Measurements from ENCODE around the gene KCNN4.

The KCNN4 gene

DNA sequence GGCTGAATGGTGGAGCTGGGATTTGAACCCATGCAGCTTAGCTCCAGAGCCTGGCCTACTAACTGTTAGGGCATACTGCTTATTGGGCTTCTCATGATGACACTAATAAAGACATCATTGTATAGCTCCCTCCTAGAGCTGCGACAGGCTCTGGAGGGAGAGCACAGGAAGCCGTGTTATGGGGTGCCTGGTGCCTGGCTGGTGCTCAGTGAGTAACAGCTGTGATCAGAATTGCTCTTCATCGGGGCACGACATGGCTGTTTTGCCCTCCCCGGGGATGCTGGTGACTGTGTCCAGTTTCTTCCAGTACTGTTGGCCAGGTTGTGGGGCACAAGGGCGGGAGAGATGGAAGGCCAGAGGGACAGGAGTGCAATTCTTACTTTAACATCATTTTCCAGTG is 16.3 kb upstream of the KCNN4 start:
- Histone ChIP-seq H3F3A (ENCODE audit: insufficient read depth) (no peaks in the 10 kb centered on the region), H3K27ac (ENCODE audit: low read depth, low read length) (no peak overlapping the region), H3K4me2 (ENCODE audit: low read depth, low read length, poor library complexity, severe bottlenecking) (no peak overlapping the region), H3K9me2 (replicated peaks; ENCODE audit: insufficient read depth, low read length) (no peaks in the 10 kb centered on the region), H3K4me3 (ENCODE audit: insufficient read depth, low read length, poor library complexity, severe bottlenecking) (no peak overlapping the region), H3K9me3 (ENCODE audit: insufficient read depth, low read length) (no peaks in the 10 kb centered on the region), H3K27me3 (ENCODE audit: low read length) (no peaks in the 10 kb centered on the region), H2AFZ (ENCODE audit: low read depth, low read length, severe bottlenecking) (no peak overlapping the region), H3K36me3 (ENCODE audit: low read length) (no peaks in the 10 kb centered on the region), H3K9ac (ENCODE audit: low read length) (no peak overlapping the region), H3K79me2 (ENCODE audit: insufficient read depth, low read length) (no peaks in the 10 kb centered on the region), H4K20me1 (ENCODE audit: low read depth, low read length) (no peaks in the 10 kb centered on the region)
- TF ChIP-seq EZH2phosphoT487 (conservative IDR thresholded peaks at IDR 0.05; ENCODE audit: low read length) = no peak
- TF ChIP-seq, protein P1, sequence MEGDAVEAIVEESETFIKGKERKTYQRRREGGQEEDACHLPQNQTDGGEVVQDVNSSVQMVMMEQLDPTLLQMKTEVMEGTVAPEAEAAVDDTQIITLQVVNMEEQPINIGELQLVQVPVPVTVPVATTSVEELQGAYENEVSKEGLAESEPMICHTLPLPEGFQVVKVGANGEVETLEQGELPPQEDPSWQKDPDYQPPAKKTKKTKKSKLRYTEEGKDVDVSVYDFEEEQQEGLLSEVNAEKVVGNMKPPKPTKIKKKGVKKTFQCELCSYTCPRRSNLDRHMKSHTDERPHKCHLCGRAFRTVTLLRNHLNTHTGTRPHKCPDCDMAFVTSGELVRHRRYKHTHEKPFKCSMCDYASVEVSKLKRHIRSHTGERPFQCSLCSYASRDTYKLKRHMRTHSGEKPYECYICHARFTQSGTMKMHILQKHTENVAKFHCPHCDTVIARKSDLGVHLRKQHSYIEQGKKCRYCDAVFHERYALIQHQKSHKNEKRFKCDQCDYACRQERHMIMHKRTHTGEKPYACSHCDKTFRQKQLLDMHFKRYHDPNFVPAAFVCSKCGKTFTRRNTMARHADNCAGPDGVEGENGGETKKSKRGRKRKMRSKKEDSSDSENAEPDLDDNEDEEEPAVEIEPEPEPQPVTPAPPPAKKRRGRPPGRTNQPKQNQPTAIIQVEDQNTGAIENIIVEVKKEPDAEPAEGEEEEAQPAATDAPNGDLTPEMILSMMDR (IDR thresholded peaks at IDR 0.05; ENCODE audit: insufficient read depth, low read length, poor library complexity, severe bottlenecking) = no peak

DNA sequence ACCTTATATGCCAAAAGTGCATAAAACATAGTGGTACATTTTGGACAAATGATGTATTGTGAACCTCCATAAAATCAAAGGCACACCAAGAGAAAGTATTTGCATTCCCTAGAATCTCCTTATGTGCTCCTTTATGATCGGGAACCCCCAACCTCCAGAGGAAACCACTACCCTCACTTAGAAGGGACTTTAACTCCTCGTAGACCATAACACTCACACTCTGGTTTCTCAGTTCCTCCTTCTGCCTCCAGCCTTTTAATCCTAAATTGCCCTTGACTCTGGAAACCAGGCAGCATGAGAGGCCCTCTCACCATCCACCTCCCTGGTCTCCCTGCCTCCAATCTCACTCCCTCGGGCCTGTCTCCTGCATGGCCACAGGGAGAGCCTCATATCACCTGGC is 9.8 kb upstream of the KCNN4 start:
- no peak overlapping the region for H3K4me2 ChIP-seq (ENCODE audit: low read depth, low read length, poor library complexity, severe bottlenecking)

DNA sequence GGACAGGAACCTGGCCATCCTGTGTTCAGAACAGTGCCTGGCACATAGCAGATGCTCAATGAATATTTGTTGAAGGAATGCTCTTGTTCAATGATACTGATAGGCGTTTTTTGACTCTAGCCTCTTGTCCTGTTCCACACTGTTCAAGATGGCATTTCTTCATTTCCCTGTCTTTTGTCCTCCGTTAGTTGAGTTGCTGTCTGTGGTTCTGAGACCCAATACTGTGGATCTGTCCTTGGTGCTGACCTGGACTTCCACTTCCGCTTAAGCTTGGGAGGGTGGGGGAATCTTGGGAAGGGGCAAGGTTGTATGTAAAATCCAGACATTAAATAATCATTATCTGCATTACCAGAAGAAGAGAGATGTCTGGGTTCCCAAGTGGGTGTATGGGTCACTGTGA is 8.3 kb upstream of the KCNN4 start:
- Histone ChIP-seq H3K9ac (ENCODE audit: low read length) (no peak overlapping the region), H3K79me2 (ENCODE audit: insufficient read depth, low read length) (no peaks in the 10 kb centered on the region), H3F3A (ENCODE audit: insufficient read depth) (peaks cover 12% of the 10 kb centered on the region), H2AFZ (ENCODE audit: low read depth, low read length, severe bottlenecking) (no peak overlapping the region), H3K27me3 (ENCODE audit: low read length) (no peaks in the 10 kb centered on the region), H4K20me1 (ENCODE audit: low read depth, low read length) (no peaks in the 10 kb centered on the region), H3K9me2 (replicated peaks; ENCODE audit: insufficient read depth, low read length) (no peaks in the 10 kb centered on the region), H3K4me2 (ENCODE audit: low read depth, low read length, poor library complexity, severe bottlenecking) (no peak overlapping the region), H3K27ac (ENCODE audit: low read depth, low read length) (no peak overlapping the region), H3K36me3 (ENCODE audit: low read length) (no peaks in the 10 kb centered on the region), H3K9me3 (ENCODE audit: insufficient read depth, low read length) (no peaks in the 10 kb centered on the region), H3K4me3 (ENCODE audit: insufficient read depth, low read length, poor library complexity, severe bottlenecking) (no peak overlapping the region)
- no peak for TF ChIP-seq EZH2phosphoT487 (conservative IDR thresholded peaks at IDR 0.05; ENCODE audit: low read length)
- TF ChIP-seq, protein P1 (IDR thresholded peaks at IDR 0.05; ENCODE audit: insufficient read depth, low read length, poor library complexity, severe bottlenecking) = no peak

More for the DNA sequence above, 9.8 kb upstream of the KCNN4 start:
- Histone ChIP-seq H3K9me2 (replicated peaks; ENCODE audit: insufficient read depth, low read length) (no peaks in the 10 kb centered on the region), H3K27me3 (ENCODE audit: low read length) (no peaks in the 10 kb centered on the region), H3K9me3 (ENCODE audit: insufficient read depth, low read length) (no peaks in the 10 kb centered on the region), H3F3A (ENCODE audit: insufficient read depth) (no peaks in the 10 kb centered on the region), H3K36me3 (ENCODE audit: low read length) (no peaks in the 10 kb centered on the region), H3K4me3 (ENCODE audit: insufficient read depth, low read length, poor library complexity, severe bottlenecking) (no peak overlapping the region), H3K27ac (ENCODE audit: low read depth, low read length) (no peak overlapping the region), H4K20me1 (ENCODE audit: low read depth, low read length) (no peaks in the 10 kb centered on the region), H3K9ac (ENCODE audit: low read length) (no peak overlapping the region), H3K79me2 (ENCODE audit: insufficient read depth, low read length) (no peaks in the 10 kb centered on the region), H2AFZ (ENCODE audit: low read depth, low read length, severe bottlenecking) (no peak overlapping the region)
- TF ChIP-seq EZH2phosphoT487 (conservative IDR thresholded peaks at IDR 0.05; ENCODE audit: low read length) = no peak
- TF ChIP-seq, protein P1 (IDR thresholded peaks at IDR 0.05; ENCODE audit: insufficient read depth, low read length, poor library complexity, severe bottlenecking) = no peak
